ENCODE results near the gene SMIM44.

GRCh38 chr19:3520166-3521103 is 37.2 kb upstream of the SMIM44 start:
- no peak for TF ChIP-seq ZFP30 (CRISPR knock-in tag; IDR thresholded peaks at IDR 0.05)
- TF ChIP-seq ZC3H10 (CRISPR knock-in tag; IDR thresholded peaks at IDR 0.05) = no peak
- TF ChIP-seq PATZ1 (CRISPR knock-in tag; IDR thresholded peaks at IDR 0.05; ENCODE audit: borderline replicate concordance) = no peak
- TF ChIP-seq ISL1 (CRISPR knock-in tag; IDR thresholded peaks at IDR 0.05) = no peak
- no peak for TF ChIP-seq TOX (CRISPR knock-in tag; IDR thresholded peaks at IDR 0.05; ENCODE audit: borderline replicate concordance)

All from SK-N-SH treated with all-trans-retinoic acid at 6 μM for 48 hours (cell line).